K562 (cell line): ENCODE data around the gene SLC6A1. TPM values are rescaled to one million over a fixed set of nuclear protein-coding genes. Genes with fewer than 3 reads are reported as not detected.

Experiments used
- CBX2 ChIP-seq: fragments of 200-600 bp; sonication (generic); IDR thresholded peaks from one replicate; pipeline ENCODE4 v1.6.1; 2012; ENCODE audit warnings: mild to moderate bottlenecking, low read length, inconsistent platforms; ENCODE audit not compliant: insufficient read depth, poor library complexity, severe bottlenecking
- ERF ChIP-seq: fragments of 450-650 bp; formaldehyde crosslinking; IDR thresholded peaks from 2 replicates; pipeline ENCODE4 v1.4.0; 2020; ENCODE audit warnings: mild to moderate bottlenecking, mixed read lengths
- ILK ChIP-seq: fragments of 450-650 bp; IDR thresholded peaks from 2 replicates; pipeline ENCODE4 v1.6.1; 2016; ENCODE audit warnings: missing genetic modification characterization, low read depth, mild to moderate bottlenecking, missing compliant biosample characterization, moderate library complexity, borderline replicate concordance
- KDM4B ChIP-seq, 2 experiments: fragments of 450-650 bp in 1 of 2; sonication (generic) in 1 of 2; IDR thresholded peaks; 2 replicates each; pipeline ENCODE4 v1.6.1; 2016 to 2017; ENCODE audit warnings: borderline replicate concordance in 2 of 2, antibody characterized with exemption in 1 of 2, low read depth in 1 of 2, mild to moderate bottlenecking in 1 of 2
- POLR2AphosphoS2 ChIP-seq: IDR thresholded peaks from 2 replicates; pipeline ENCODE4 v1.6.1; 2012; ENCODE audit warnings: low read length, improper control_type of control experiment
- POLR2B ChIP-seq: fragments of 450-650 bp; IDR thresholded peaks from 2 replicates; pipeline ENCODE4 v1.6.1; 2018; ENCODE audit warnings: low read depth; ENCODE audit not compliant: partially characterized antibody
- RREB1 ChIP-seq: fragments of 250-450 bp; sonication (Bioruptor Pico); IDR thresholded peaks from 2 replicates; pipeline ENCODE4 v1.4.0; 2020
- TAF1 ChIP-seq: IDR thresholded peaks from 2 replicates; pipeline ENCODE4 v1.6.1; 2011; ENCODE audit warnings: mild to moderate bottlenecking, low read length, moderate library complexity; ENCODE audit not compliant: insufficient read depth, control insufficient read depth, severe bottlenecking; ENCODE audit errors: extremely low read depth
- TRIM28 ChIP-seq: fragments of 450-650 bp; IDR thresholded peaks from 2 replicates; pipeline ENCODE4 v1.6.1; 2017
- ZNF79 ChIP-seq: fragments of 250-450 bp; sonication (Bioruptor Pico); IDR thresholded peaks from 2 replicates; pipeline ENCODE4 v1.4.0; 2020; ENCODE audit warnings: low read depth, mild to moderate bottlenecking, moderate library complexity
- polyA plus RNA-seq, 8 experiments: library from polyadenylated mRNA; depleted of rRNA in 4 of 8; stranded (reverse) in 5 of 8; unstranded in 3 of 8; fragments of >200 nt; fragmentation: Nextera tagmentation in 2 of 8; fragmentation: Illumina TruSeq in 1 of 8; extraction: Ambion mirVana in 2 of 8; extraction: Trizol in 1 of 8; gene quantifications; 2 replicates each; pipeline versions ENCODE4 v1.2.1 to v1.2.3, GENCODE V29; 2011 to 2014; ENCODE audit warnings: inconsistent platforms in 1 of 8, missing spikeins in 1 of 8
- total RNA-seq, 7 experiments: library from RNA; depleted of rRNA in 6 of 7; stranded (reverse); fragments of >200 nt in 6 of 7; fragmentation: Illumina TruSeq in 2 of 7; extraction: Trizol in 2 of 7; gene quantifications; 2 replicates each; pipeline versions ENCODE4 v1.2.1 to v1.2.3, GENCODE V29; 2011 to 2021; ENCODE audit warnings: low replicate concordance in 1 of 7
- TF ChIP-seq, protein P1 (sequence below), 2 experiments: fragments of 450-650 bp in 1 of 2; sonication (generic) in 1 of 2; formaldehyde crosslinking in 1 of 2; IDR thresholded peaks; 2 replicates each; pipeline versions ENCODE4 v1.7.1 to v1.9.0; 2016 to 2022; ENCODE audit warnings: inconsistent platforms in 1 of 2, mild to moderate bottlenecking in 1 of 2, missing genetic modification reagents in 1 of 2

The SLC6A1 gene
- total and polyA plus RNA-seq, 9 of the 15 experiments (the other 6 are each of a cell fraction or from before 2014, with no cell fraction given): not detected

- TF ChIP-seq RREB1 (CRISPR knock-in tag) (no peak), POLR2AphosphoS2 (no peak), ERF (CRISPR knock-in tag) (0 out of 2 replicates have a peak, but pooled peaks have one; percentile 54), ILK (tag) (no peak), CBX2 (no peak), KDM4B (IDR thresholded peaks at IDR 0.05; ENCODE audit: borderline replicate concordance in 2 of 2, low read depth in 1 of 2) (no peak), TRIM28 (no peak), ZNF79 (no peak), TAF1 (no peak), POLR2B (no peak)
- TF ChIP-seq, protein P1, sequence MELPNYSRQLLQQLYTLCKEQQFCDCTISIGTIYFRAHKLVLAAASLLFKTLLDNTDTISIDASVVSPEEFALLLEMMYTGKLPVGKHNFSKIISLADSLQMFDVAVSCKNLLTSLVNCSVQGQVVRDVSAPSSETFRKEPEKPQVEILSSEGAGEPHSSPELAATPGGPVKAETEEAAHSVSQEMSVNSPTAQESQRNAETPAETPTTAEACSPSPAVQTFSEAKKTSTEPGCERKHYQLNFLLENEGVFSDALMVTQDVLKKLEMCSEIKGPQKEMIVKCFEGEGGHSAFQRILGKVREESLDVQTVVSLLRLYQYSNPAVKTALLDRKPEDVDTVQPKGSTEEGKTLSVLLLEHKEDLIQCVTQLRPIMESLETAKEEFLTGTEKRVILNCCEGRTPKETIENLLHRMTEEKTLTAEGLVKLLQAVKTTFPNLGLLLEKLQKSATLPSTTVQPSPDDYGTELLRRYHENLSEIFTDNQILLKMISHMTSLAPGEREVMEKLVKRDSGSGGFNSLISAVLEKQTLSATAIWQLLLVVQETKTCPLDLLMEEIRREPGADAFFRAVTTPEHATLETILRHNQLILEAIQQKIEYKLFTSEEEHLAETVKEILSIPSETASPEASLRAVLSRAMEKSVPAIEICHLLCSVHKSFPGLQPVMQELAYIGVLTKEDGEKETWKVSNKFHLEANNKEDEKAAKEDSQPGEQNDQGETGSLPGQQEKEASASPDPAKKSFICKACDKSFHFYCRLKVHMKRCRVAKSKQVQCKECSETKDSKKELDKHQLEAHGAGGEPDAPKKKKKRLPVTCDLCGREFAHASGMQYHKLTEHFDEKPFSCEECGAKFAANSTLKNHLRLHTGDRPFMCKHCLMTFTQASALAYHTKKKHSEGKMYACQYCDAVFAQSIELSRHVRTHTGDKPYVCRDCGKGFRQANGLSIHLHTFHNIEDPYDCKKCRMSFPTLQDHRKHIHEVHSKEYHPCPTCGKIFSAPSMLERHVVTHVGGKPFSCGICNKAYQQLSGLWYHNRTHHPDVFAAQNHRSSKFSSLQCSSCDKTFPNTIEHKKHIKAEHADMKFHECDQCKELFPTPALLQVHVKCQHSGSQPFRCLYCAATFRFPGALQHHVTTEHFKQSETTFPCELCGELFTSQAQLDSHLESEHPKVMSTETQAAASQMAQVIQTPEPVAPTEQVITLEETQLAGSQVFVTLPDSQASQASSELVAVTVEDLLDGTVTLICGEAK (IDR thresholded peaks at IDR 0.05): no peak
- TF ChIP-seq, protein P1 (CRISPR knock-in tag; IDR thresholded peaks at IDR 0.05): no peak
Observed at GRCh38 chr3:11060500-11061251, 68.1 kb downstream of the SLC6A1 start (continued).
